ENCODE data around the gene E4F1.

E4F1 gene

DNA sequence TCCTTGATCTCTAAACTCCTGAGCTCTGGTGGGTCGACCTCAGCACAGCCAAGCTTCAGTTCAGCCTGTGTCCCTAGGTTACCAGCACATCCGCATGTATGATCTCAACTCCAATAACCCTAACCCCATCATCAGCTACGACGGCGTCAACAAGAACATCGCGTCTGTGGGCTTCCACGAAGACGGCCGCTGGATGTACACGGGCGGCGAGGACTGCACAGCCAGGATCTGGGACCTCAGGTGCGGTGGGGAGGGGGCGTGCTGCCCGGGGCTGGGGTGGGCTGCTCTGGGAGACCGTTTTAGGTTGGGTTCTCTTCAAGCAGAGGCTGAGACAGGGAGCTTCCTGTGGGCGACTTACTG, 17.0 kb upstream of the E4F1 start:
- no peak for DNase-seq (ENCODE audit: low read depth in 2 of 3, low spot score in 2 of 3)

DNA sequence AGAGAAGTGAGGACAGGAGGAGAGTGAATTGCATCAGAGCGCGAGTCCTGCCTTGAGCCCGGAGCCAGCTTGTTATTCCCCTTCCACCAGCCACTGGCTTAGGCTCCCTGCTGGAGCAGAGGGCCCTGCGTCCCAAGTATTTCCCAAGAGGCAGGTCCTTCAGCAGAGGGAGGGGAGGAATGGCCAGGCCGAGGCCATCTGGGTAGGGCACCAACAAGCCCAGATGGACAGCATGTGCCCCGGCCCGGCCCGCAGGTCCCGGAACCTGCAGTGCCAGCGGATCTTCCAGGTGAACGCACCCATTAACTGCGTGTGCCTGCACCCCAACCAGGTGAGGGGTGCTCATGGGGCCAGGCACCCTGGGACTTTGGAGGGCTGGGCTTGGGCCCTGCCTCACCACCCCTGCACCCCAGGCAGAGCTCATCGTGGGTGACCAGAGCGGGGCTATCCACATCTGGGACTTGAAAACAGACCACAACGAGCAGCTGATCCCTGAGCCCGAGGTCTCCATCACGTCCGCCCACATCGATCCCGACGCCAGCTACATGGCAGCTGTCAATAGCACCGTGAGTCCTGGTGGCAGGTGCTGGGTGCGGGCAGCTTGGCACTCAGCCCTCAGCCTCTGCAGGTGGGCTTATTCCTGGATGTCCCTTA, 16.5 kb upstream of the E4F1 start:
- no peak for DNase-seq (ENCODE audit: low read depth in 2 of 3, low spot score in 2 of 3)

DNA sequence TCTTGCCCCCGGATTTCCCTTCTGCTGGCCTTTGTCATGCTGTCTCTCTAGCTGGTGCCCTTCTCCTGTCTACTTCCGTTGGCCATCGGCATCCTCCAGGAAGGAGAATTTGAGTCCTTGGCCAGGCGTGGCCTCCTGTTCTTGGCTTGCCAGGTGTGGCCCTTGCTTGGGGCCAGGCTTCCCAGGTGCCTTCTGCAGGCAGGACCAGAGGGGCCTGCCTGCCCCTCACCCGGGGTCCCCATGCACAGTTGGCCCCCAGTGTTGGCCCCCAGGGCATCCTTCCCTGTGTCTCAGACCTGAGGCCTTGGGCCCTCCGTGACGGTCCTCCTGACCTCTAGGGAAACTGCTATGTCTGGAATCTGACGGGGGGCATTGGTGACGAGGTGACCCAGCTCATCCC, 15.5 kb upstream of the E4F1 start:
- no peak for DNase-seq (ENCODE audit: low read depth in 2 of 3, low spot score in 2 of 3)

DNA sequence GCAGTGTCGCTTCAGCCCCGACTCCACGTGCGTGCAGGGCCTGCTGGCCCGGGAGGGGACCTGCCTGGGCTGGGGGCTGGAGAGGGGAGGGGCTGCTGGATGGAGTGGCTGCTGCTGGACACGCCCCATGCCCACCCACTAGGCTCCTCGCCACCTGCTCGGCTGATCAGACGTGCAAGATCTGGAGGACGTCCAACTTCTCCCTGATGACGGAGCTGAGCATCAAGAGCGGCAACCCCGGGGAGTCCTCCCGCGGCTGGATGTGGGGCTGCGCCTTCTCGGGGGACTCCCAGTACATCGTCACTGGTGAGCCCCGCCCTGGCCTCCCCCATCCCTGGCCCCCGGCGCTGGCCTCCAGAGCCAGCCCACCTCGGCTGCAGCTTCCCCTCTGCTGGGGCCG, 15.1 kb upstream of the E4F1 start:
- no peak for DNase-seq (ENCODE audit: low read depth in 2 of 3, low spot score in 2 of 3)

DNA sequence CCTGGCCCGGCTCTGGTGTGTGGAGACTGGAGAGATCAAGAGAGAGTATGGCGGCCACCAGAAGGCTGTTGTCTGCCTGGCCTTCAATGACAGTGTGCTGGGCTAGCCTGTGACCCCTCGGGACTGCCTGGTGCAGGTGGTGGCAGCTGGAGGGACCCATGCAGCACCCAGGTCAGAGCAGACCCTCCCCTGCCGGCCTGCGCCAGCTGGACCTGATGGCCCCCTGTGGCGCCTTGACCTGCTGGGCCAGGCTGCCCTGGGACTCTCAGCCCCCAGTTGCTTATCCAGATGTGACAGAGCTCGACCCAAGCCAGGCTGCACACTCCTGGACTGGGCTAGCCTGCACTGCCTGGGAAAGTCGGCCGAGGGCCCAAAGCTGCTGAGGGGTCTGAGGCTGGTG, 14.6 kb upstream of the E4F1 start:
- DNase-seq (ENCODE audit: low read depth in 2 of 3, low spot score in 2 of 3) = no peak

DNA sequence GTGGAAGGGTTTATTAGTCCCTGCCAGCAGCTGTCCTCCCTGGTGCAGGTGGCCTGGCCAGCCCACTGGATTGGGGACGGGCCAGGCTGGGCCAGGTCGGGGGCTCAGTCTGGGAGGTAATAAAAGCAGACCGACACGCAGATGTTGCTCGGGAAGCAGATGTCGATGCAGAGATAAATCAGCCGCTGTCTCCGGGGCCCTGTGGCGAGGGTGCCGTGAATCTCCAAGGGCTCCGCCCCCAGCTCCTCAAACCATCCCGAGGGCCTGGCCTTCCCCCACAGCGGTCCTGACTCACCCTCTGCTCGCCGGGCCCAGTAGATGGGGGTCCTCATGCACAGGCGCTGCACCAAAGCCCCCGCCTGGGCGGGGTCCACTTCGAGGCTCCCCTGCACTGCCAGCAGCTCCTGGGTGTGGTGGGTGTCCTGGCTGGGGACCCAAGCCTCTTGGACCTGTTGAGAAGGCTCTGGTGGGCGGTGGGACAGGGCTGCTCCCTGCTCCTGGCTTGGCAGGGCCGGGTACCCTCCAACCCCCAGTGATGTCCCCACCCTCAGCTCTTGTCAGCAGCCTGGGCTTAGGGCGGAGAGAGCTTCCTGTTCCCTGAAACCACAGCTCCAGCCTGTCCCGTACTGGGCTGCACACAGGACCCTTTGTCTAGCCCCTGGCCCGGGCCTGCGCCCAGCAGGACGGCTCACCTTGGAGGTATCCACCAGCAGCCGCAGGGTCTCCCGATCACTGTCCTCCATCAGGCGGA, 14.0 kb upstream of the E4F1 start:
- DNase-seq (ENCODE audit: low read depth in 2 of 3, low spot score in 2 of 3) = no peak

DNA sequence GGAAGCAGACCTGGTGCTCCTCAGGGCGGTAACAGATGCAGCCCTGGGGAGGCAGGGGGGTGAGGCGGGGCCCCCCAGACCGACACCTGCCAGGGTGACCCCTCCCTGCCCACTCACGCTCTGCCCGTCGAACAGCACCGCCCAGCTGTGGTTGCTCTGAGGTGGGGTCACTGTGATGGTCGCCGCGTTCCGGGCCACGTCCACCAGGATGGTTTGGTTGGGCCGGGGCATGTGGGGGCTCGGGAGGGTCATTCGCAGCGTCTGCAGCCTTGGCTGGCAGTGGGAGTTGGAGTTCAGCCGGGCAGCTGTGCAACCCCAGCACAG, 13.4 kb upstream of the E4F1 start:
- DNase-seq (ENCODE audit: low read depth in 2 of 3, low spot score in 2 of 3) = no peak

DNA sequence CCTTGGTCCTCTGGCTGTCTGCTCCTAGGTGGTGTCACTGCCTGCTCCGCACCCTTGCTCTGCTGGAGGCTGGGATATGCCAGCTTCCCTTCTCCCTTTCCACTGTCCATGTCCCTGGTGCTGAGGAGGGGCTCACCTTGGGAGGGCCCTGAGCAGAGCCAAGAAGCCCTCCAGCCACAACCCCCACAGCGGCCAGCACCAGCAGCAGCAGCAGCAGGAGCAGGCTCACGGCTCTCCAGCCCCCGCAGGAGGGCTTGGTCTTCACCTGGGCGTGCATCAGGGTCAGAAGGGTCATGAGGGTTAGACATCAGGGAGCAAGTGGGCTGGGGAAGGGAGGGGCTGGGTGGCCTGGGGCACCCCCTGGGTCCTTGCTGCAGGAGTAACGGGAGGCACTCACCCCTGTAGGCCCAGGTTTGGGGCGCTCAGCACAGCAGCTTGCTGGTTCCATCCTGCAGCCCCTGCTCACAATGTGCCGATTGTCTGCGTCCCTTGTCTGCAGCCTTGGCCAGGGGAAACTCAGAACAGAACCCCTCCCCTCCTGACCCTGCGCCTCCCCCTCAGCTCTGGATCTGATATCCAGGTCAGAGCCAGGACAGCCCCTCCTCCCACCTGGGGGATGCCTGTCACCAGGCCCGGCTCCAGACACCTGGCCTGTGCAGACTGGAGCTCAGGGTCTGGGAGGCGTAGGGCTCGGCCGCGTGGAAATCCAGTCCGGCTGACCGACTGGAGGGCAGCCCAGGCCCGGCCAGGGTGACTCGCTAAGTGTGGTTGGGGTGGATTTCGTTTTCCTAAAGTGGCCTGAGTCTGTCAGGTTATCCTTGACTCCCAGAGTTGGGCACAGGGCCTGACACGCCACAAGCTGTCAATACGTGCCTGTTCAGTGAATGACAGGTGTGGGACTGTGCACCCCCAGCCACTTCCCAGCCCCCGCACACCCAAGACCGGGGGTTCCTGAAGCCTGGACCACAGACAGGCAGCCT, 12.7 kb upstream of the E4F1 start, which contains the start of gene BRICD5:
Gene BRICD5 (minus strand): TSS at position 478 of the 980 bp plus-strand sequence. CDS start 30 bp downstream, at position 448.
- DNase-seq (ENCODE audit: low read depth in 2 of 3, low spot score in 2 of 3) = no peak

DNA sequence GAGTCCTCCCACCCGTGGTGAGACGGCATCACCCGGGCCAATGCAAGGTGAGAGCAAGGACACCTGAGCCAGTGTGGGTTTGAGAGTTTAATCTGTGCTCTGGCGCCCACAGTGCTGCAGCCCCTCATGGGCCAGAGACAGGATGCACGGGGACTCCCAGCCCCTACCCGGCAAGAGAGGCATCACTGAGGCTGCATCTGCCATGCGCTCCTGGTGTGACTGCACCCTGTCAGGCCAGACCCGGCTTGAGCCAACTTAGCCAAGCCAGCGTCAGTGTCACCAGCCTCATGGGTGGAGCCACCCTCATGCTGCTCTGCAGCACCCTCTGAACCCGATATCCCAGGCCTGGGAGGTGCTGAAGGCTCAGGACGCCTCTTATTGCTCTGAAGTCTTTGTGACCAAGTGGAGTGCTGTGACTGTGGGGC, 11.5 kb upstream of the E4F1 start:
- no peak for DNase-seq (ENCODE audit: low read depth in 2 of 3, low spot score in 2 of 3)

DNA sequence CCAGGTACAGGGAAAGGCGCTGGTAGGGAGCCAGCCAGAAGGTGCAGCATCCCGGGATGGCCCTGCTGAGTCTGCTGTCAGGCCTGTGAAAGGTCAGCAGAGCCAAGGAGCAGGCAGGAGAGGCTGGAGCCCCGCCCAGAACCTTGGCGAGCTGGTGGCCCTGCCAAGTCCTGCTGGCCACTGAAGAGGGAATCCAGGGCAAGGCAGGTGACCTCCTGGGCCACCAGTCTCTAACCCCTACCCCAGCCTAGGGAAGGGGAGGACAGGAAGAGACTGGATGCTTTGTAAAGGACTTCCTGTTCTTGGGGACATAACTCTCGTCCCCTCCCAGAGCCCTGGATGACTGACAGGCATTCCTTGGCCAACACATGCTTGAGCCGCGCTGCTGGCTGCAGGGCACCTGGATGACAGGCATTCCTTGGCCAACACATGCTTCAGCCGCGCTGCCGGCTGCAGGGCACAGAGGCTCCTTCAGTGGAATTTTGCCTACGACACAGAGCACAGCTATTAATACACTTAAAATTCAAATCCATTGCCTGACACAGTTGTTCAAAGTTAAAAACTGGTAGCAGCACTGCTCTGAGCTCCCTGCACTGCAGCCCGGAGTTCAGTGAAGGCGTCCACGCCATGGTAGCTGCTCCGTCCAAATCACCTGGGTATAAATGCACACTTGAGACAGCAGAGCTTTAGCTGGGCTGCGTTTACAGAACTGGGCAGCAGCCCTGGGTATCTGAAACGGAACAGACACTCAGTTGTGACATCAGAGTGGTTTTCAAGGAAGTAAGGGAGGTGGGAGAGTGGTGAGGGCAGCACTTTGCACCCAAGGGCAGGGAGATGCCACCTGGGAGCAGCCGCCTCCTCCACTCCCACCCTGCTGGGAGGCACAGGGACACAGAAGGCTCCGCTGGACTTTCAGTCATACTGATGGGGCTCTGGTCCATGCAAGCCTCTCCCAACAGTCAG, 10.7 kb upstream of the E4F1 start:
- no peak for DNase-seq (ENCODE audit: low read depth in 2 of 3, low spot score in 2 of 3)

DNA sequence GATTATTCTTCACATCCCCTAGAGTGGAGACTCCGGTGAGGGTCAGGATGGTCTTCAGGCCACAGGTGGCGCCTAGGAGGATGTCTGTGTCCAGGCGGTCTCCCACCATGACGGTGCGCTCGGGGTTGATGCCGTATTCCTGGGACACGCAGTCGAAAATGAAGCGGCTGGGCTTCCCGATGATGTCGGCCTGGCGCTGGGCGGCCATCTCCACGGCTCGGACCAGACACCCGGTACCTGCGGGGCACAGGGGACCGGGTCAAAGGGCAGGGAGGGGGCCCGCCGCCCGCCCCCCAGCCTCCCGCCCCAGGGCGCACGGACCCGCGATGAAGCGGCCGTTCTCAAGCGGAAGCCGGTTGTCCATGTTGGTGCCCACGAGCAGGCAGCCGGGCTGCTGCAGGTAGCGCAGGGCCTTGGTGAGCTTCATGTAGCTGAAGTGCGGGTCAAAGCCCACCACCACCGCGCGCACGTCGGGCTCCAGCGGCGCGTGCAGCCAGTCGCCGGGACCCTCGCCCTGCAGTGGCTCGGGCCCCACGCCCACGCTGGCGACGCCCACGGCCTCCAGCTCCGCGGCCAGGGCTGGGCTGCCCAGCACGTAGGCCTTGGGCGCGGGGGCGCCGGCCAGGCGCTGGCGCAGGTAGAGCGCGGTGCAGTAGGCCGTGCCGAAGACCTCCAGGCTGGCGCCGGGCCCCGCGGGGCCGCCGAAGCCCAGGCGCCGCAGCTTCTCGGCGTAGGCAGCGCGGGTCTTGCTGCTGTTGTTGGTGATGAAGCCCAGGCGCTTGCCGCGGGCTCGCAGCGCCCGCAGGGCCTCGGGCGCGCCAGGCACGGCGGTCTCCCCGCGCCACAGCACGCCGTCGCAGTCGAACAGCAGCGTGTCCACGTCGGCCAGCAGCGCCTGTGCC, 9.3 kb upstream of the E4F1 start:
- no peak for DNase-seq (ENCODE audit: low read depth in 2 of 3, low spot score in 2 of 3)

DNA sequence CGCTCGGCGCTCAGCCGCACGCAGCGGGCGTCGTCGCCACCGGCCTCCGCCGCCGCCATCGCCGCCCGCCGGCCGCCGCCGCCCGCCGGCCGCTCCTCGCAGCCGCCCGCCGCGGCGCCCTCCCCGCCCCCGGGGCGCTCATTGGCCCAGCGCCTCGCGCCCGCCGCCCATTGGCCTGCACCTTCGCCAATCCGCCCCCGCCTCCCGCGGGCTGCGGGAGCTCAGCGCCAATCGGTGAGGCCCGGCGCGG, 8.7 kb upstream of the E4F1 start, which contains the start of gene PGP:
Gene PGP (minus strand): TSS at position 122 of the 250 bp plus-strand sequence. CDS start 63 bp downstream, at position 59.
- no peak for DNase-seq (ENCODE audit: low read depth in 2 of 3, low spot score in 2 of 3)

DNA sequence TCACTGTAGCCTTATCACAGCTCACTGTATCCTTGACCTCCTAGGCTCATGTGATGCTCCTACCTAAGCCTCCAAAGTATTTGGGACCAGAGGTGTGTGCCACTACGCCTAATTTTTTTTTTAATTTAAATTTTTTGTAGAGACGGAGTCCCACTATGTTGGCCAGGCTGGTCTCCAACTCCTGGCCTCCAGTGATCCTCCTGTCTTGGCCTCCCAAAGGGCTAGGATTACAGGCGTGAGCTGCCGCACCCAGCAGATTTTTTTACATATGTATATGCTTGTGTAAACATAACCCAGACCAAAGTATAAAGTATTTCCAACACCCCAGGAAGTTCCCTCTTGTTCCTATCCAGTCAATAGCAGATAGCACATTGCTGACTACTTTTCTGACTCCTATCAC, 7.1 kb upstream of the E4F1 start:
- DNase-seq (ENCODE audit: low read depth in 2 of 3, low spot score in 2 of 3) = no peak

DNA sequence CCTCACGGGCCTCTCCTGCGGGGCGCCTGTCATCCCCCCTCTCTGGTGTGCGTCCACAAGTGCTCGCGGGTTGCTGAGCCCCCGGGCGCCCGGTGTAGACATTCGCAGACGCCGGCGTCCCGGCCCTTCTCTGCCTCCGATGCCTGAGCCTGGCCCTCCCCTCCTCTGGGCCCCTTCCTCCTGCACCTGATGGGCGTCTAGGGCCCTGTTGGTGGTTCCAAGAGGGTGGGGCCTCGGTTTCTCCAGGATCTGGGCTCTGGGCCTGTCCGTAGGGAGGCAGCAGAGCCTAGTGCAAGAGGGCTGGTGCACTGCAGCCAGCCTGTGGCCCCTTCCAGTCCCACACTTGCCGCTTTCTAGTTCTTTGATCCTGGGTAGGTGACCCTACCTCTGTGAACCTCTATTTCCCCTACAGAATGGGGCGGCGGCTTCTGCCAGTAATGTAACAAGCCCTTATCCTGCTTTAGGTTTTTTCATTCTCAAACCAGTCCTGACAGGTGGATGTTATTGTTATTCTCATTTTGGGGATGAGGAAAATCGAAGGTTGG, 623 bp downstream of the E4F1 start:
- DNase-seq (ENCODE audit: low read depth in 2 of 3, low spot score in 2 of 3) = no peak

DNA sequence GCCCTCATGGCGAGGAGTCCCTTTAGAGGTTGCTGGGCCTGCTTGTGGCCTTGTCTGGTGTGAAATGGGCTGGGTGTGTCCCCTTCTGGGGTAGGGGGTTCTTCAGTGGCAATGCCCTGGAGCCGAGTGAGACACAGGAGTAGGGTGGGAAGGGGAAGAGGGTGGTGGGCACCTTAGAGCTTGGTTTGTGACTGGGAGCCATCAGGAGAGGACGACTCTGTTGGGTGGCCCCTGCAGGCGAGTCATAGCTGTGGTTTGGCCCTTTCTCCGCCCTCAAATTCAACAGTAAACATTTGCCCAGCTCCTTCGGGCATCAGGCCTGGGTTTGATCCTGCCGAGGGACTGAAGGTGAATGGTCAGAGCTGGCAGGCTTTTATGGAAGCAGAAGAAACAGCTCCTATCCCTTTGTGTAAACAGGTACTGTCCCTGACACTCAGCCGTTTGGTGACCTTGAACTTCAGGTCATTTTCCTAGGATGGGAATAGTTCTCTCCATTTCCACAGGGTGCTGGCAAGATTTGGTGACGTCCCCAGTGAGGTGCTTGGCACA, 2.9 kb downstream of the E4F1 start:
- no peak for DNase-seq (ENCODE audit: low read depth in 2 of 3, low spot score in 2 of 3)

DNA sequence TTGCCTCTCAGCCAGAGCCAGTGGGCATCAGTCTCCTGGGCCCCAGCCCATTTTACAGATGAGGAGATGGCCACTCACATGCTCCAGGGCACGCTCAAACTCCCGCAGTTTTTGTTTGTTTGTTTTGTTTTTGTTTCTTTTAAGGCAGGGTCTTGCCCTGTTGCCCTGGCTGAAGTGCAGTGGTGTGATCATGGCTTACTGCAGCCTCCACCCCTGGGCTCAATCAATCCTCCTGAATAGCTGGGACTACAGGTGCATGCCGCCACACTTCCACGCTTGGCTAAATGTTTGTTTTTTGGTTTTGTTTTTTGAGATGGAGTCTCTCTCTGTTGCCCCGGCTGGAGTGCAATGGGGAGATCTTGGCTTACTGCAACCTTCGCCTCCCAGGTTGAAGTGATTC, 3.5 kb downstream of the E4F1 start:
- DNase-seq (ENCODE audit: low read depth in 2 of 3, low spot score in 2 of 3) = no peak

DNA sequence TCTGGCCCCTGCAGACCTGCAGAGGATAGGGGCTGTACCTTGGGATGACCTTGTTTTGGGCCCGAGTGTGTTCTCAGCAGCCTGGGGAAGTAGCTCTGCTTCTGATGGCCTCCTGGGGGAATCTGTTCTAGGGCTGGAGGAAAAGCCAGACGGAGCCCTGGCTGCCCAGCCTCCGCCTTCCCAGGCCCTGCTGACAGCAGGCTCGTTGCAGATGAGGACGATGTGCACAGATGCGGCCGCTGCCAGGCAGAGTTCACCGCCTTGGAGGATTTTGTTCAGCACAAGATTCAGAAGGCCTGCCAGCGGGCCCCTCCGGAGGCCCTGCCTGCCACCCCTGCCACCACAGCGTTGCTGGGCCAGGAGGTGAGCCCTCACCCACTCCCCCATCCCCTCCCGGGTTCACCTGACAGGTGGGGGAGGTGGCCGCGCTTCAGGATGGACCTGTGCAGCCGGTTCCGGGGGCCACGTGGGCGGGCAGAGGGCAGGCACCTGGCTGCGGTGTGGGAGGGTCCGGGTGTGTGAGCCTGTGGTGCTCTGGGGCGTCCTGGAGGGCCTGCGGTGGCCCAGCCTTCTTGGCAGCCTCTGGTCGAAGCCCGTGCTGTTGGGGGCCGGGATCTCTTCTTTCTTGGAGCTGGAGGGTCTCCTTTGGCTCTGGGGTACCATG, 4.9 kb downstream of the E4F1 start:
- DNase-seq (ENCODE audit: low read depth in 2 of 3, low spot score in 2 of 3) = no peak

DNA sequence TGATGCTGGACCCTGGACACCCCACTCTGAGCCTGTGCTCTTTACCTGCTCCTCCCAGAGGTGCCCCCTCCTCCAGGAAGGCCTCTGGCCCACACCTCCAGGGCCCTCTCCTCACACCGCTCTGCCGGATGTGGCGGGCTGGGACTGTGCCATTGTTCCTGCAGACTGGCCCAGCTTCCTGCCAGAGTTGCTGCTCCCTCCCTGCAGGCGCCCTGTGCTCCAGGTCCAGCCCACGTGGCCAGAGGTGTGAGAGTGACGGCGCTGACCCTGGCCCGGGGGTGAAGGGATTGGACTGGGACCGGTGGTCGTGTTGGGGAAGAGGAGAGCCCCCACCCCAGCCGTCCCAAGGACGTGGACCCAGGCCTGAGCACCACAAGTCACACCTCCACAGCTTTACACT, 5.7 kb downstream of the E4F1 start:
- DNase-seq (ENCODE audit: low read depth in 2 of 3, low spot score in 2 of 3) = no peak

Measured in activated CD8-positive, alpha-beta memory T cell treated with anti-CD3 and anti-CD28 coated beads for 48 hours (primary cell).